DOHH2 (cell line): ENCODE data around the gene NTMT2.

Experiments
- CTCF ChIP-seq: fragments of 200-600 bp; sonication (generic); IDR thresholded peaks from one replicate; pipeline ENCODE4 v1.5.1; 2014; ENCODE audit warnings: antibody characterized with exemption, mild to moderate bottlenecking, low read depth, low read length; ENCODE audit not compliant: poor library complexity, severe bottlenecking
- EZH2phosphoT487 ChIP-seq: fragments of 200-600 bp; sonication (generic); IDR thresholded peaks from 2 replicates; pipeline ENCODE4 v1.6.1; 2017; ENCODE audit warnings: borderline replicate concordance, mild to moderate bottlenecking, antibody characterized with exemption, low read length, moderate library complexity, mixed read lengths

- TF ChIP-seq CTCF (no peak), EZH2phosphoT487 (no peak)
Measured at GRCh38 chr1:170149241-170149640, 3.5 kb downstream of the NTMT2 start.
